ENCODE measurements around the gene IL19. TPM values are rescaled to one million over a fixed set of nuclear protein-coding genes. Genes with fewer than 3 reads are reported as not detected.

IL19 gene
- total RNA-seq, 1 donor = 1.7 TPM

GRCh38 chr1:206883876-206884275 lies 113.3 kb downstream of the IL19 start:
- DNase-seq (ENCODE audit: low read depth) = no peak
- TF ChIP-seq CTCF (IDR thresholded peaks at IDR 0.05; ENCODE audit: insufficient read depth, low read depth, low read length) = no peak

GRCh38 chr1:206885341-206886060 lies 114.9 kb downstream of the IL19 start:
- no peak for DNase-seq (ENCODE audit: low read depth)
- no peak overlapping the region for H3K4me3 ChIP-seq (ENCODE audit: low read depth, low read length)
- TF ChIP-seq CTCF (IDR thresholded peaks at IDR 0.05; ENCODE audit: insufficient read depth, low read depth, low read length) = no peak

More at GRCh38 chr1:206883876-206884275, 113.3 kb downstream of the IL19 start:
- H3K4me3 ChIP-seq (ENCODE audit: low read depth, low read length) = no peak overlapping the region

- H3K4me3 ChIP-seq (ENCODE audit: low read depth, low read length) = no peak overlapping the region
- TF ChIP-seq CTCF (IDR thresholded peaks at IDR 0.05; ENCODE audit: insufficient read depth, low read depth, low read length) = no peak
- no peak for DNase-seq (ENCODE audit: low read depth)
These were observed 116.3 kb downstream of the IL19 start for GRCh38 chr1:206886831-206887230.

GRCh38 chr1:206887701-206888100 lies 117.1 kb downstream of the IL19 start:
- TF ChIP-seq CTCF (IDR thresholded peaks at IDR 0.05; ENCODE audit: insufficient read depth, low read depth, low read length) = no peak
- peak; percentile 55 for DNase-seq (ENCODE audit: low read depth)
- no peak overlapping the region for H3K4me3 ChIP-seq (ENCODE audit: low read depth, low read length)

- H3K4me3 ChIP-seq (ENCODE audit: low read depth, low read length) = no peak overlapping the region
- TF ChIP-seq CTCF (IDR thresholded peaks at IDR 0.05; ENCODE audit: insufficient read depth, low read depth, low read length) = no peak
- peak; percentile 98 for DNase-seq (ENCODE audit: low read depth)
These were observed 119.8 kb downstream of the IL19 start for GRCh38 chr1:206890125-206891060.

- no peak for TF ChIP-seq CTCF (IDR thresholded peaks at IDR 0.05; ENCODE audit: insufficient read depth, low read depth, low read length)
- H3K4me3 ChIP-seq (ENCODE audit: low read depth, low read length) = no peak overlapping the region
- DNase-seq (ENCODE audit: low read depth) = peak; percentile 65
These were observed 120.8 kb downstream of the IL19 start for GRCh38 chr1:206891412-206891811.

Small RNA genes within 50 kb of the gene (small RNA-seq; reads per million reads assigned to genes)
- gene RF00019 = not detected

Other genes starting within 250 kb of the IL19 start
- 40.6 and 47.9 TPM in 2 replicates for gene EIF2D, start 158.3 kb upstream of the IL19 start, total RNA-seq
- gene DYRK3, start 135.2 kb upstream of the IL19 start, total RNA-seq = 37.4 and 46.2 TPM in 2 replicates
- 45.3 and 46.4 TPM in 2 replicates for gene MAPKAPK2, start 85.9 kb upstream of the IL19 start, total RNA-seq
- gene IL10, start 1.7 kb downstream of the IL19 start, total RNA-seq = under 0.01 TPM in 1 of 2 replicates, not detected in the other
- 0.32 and 0.86 TPM in 2 replicates for gene IL20, start 94.8 kb downstream of the IL19 start, total RNA-seq
- gene IL24, start 126.7 kb downstream of the IL19 start, total RNA-seq = 0.86 and 2.6 TPM in 2 replicates
- 1.3 and 1.6 TPM in 2 replicates for gene FCMR, start 151.2 kb downstream of the IL19 start, total RNA-seq
- not detected in 2 replicates for gene PIGR, start 175.7 kb downstream of the IL19 start, total RNA-seq
- not detected in 2 replicates for gene FCAMR, start 199.7 kb downstream of the IL19 start, total RNA-seq